ENCODE measurements around the gene PNKP. TPM values are rescaled to one million over a fixed set of nuclear protein-coding genes. Genes with fewer than 3 reads are reported as not detected.
A peak's percentile ranks its signal among the peaks of the same experiment; 100 is the strongest.

PNKP gene
- total RNA-seq, 1 experiment from 2014 or later: 130 TPM

- Mint-ChIP-seq H3K36me3 (ENCODE audit: insufficient read depth, unreplicated experiment) (peaks cover 34% of the 10 kb centered on the region), H3K4me3 (ENCODE audit: unreplicated experiment) (peak overlapping the region; percentile 44), H3K4me1 (ENCODE audit: low read depth, unreplicated experiment) (peaks cover 2% of the 10 kb centered on the region), H3K27ac (ENCODE audit: unreplicated experiment) (no peak overlapping the region), H3K27me3 (ENCODE audit: insufficient read depth, unreplicated experiment) (no peaks in the 10 kb centered on the region), H3K9me3 (ENCODE audit: unreplicated experiment) (no peaks in the 10 kb centered on the region)
- Histone ChIP-seq H3K4me1 (peaks cover 5% of the 10 kb centered on the region; the same call in 1 of the 2 replicates), H3K27me3 (replicated peaks; ENCODE audit: control insufficient read depth, insufficient read depth, low read length) (no peaks in the 10 kb centered on the region), H3K36me3 (ENCODE audit: control insufficient read depth, insufficient read depth, low read length) (no peaks in the 10 kb centered on the region), H3K9me3 (no peaks in the 10 kb centered on the region), H3K4me3 (ENCODE audit: low read depth, low read length) (no peak overlapping the region)
- POLR2A ChIA-PET: interaction anchor here (1.0 kb wide), 1 partner anchor 49 kb away, joined by 3 read pairs; no protein-coding TSS in a partner anchor
- CTCF ChIA-PET: no interaction called here
- DNase-seq: no peak
- intact Hi-C loops (cut with micrococcal nuclease; ENCODE audit: unreplicated experiment): no loop called here
- TF ChIP-seq CTCF (IDR thresholded peaks at IDR 0.05; ENCODE audit: insufficient read depth in 1 of 2, low read depth in 1 of 2, low read length in 1 of 2, severe bottlenecking in 1 of 2, unreplicated experiment in 1 of 2): no peak
- BruUV-seq (replicated peaks): no TSS peak
Observed at GRCh38 chr19:49814010-49814409, 53.4 kb downstream of the PNKP start.

DNA sequence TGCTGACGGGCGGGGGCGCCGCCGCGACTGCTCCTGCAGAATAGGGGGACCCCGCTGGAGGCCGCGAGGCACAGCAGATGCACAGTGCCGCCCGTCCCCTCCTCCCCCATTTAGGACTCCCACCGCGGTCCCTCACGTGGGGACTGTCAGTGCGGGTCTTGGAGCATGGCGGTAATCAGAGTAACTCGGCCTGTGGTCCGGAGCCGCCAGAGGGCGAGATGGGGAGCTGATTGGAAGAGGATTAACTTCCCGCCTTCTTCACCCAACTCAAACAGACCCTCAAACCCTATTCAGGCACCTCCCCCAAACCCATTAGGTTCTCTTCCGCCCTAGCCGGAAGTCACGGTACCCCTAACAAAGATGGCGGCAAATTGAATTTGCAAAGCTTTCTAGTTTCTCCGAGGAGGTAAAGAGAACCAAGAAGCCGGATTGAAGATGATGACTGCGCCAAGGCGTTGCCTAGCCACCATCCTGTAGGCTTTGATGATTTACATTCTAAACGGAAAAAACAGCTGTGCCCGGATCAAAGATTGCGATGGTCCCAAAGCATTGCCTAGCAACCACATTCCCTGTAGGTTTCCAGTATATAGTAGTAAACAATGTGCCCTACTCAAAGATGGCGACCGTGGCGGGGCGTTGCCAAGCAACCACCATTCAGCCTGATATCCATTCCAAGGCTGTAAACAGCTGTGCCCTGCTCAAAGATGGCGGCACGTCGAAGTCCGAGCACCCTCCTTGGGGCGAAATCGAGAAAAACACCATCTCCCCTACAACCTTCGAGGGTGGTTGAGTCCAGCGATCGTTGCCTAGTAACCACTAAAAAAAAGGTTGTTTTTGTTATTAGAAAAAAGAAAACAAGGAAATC is 54.1 kb downstream of the PNKP start, which contains the start of gene FUZ:
Gene FUZ, minus strand, starts transcription at position 296 of the 865 bp plus-strand sequence. Its CDS starts 186 bp downstream, at position 110.
- Histone ChIP-seq H3K4me1 (peaks cover 5% of the 10 kb centered on the region; the same call in 1 of the 2 replicates), H3K27me3 (replicated peaks; ENCODE audit: control insufficient read depth, insufficient read depth, low read length) (no peaks in the 10 kb centered on the region), H3K4me3 (ENCODE audit: low read depth, low read length) (no peak within 1 kb of the TSS), H3K9me3 (no peaks in the 10 kb centered on the region), H3K36me3 (ENCODE audit: control insufficient read depth, insufficient read depth, low read length) (no peaks in the 10 kb centered on the region)
- Mint-ChIP-seq H3K9me3 (ENCODE audit: unreplicated experiment) (no peaks in the 10 kb centered on the region), H3K36me3 (ENCODE audit: insufficient read depth, unreplicated experiment) (peaks cover 36% of the 10 kb centered on the region), H3K27me3 (ENCODE audit: insufficient read depth, unreplicated experiment) (no peaks in the 10 kb centered on the region), H3K27ac (ENCODE audit: unreplicated experiment) (no peak within 1 kb of the TSS), H3K4me1 (ENCODE audit: low read depth, unreplicated experiment) (no peaks in the 10 kb centered on the region), H3K4me3 (ENCODE audit: unreplicated experiment) (peak within 1 kb of the TSS; percentile 44)
- ChIA-PET POLR2A (interaction anchor here (0.6 to 1.0 kb wide), 2 partner anchors 48 kb away, joined by 3 to 5 read pairs; no protein-coding TSS in a partner anchor), CTCF (no interaction called here)
- intact Hi-C loops (cut with micrococcal nuclease; ENCODE audit: unreplicated experiment): no loop called here
- BruUV-seq (replicated peaks): no TSS peak
- DNase-seq: peak; percentile 85 to 89
- TF ChIP-seq CTCF (IDR thresholded peaks at IDR 0.05; ENCODE audit: insufficient read depth in 1 of 2, low read depth in 1 of 2, low read length in 1 of 2, severe bottlenecking in 1 of 2, unreplicated experiment in 1 of 2): no peak

DNA sequence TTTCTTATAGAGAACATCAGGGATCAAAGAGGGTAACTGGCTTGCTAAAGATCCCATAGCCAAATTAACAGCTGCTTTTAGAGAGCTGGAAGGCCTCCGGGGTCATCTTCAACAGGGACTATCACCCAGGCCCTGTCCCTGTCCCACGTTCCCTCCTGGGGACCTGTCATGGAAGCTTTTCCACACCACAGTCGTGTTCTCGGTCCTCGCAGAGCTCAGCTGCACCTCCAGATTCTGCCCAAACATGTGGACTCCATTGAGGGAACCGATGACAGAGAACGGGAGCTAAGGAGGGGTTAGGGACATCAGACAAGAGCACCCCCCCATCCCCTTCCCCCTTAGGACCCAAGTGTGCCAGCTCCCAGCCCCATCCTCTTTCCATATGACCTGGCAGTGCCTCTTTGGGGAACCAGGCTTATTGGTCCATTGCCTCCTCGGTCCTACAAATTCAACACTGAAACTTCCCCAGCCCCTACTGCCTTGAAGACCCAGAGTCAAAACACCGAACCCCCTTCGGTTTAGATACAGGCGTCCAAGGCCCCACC is 54.9 kb downstream of the PNKP start:
- intact Hi-C loops (cut with micrococcal nuclease; ENCODE audit: unreplicated experiment): no loop called here
- H3K9me3 ChIP-seq: no peaks in the 10 kb centered on the region
- Mint-ChIP-seq H3K27me3 (ENCODE audit: insufficient read depth, unreplicated experiment) (no peaks in the 10 kb centered on the region), H3K27ac (ENCODE audit: unreplicated experiment) (no peak overlapping the region), H3K36me3 (ENCODE audit: insufficient read depth, unreplicated experiment) (peaks cover 32% of the 10 kb centered on the region), H3K9me3 (ENCODE audit: unreplicated experiment) (no peaks in the 10 kb centered on the region), H3K4me1 (ENCODE audit: low read depth, unreplicated experiment) (no peaks in the 10 kb centered on the region), H3K4me3 (ENCODE audit: unreplicated experiment) (no peak overlapping the region)
- POLR2A ChIA-PET: interaction anchor here (0.6 kb wide), 1 partner anchor 48 kb away, joined by 5 read pairs; no protein-coding TSS in a partner anchor
- CTCF ChIA-PET: no interaction called here
- no peak for TF ChIP-seq CTCF (IDR thresholded peaks at IDR 0.05; ENCODE audit: insufficient read depth in 1 of 2, low read depth in 1 of 2, low read length in 1 of 2, severe bottlenecking in 1 of 2, unreplicated experiment in 1 of 2)
- BruUV-seq (replicated peaks): no TSS peak
- H3K4me1 ChIP-seq: peaks cover 5% of the 10 kb centered on the region; the same call in 1 of the 2 replicates
- no peak for DNase-seq
- no peaks in the 10 kb centered on the region for H3K36me3 ChIP-seq (ENCODE audit: control insufficient read depth, insufficient read depth, low read length)
- H3K4me3 ChIP-seq (ENCODE audit: low read depth, low read length): no peak overlapping the region
- no peaks in the 10 kb centered on the region for H3K27me3 ChIP-seq (replicated peaks; ENCODE audit: control insufficient read depth, insufficient read depth, low read length)

All from Caco-2 (cell line).